GM23338 (cell line): Measurements from ENCODE around the gene ATG16L2.

Source experiments
- CREB1 ChIP-seq: fragments of 250-450 bp; sonication (Bioruptor Pico); IDR thresholded peaks from 2 replicates; pipeline ENCODE4 v1.5.0; 2020; ENCODE audit warnings: low read depth, mild to moderate bottlenecking, moderate library complexity
- CTCF ChIP-seq, 2 experiments: fragments of 200-600 bp in 1 of 2; sonication (generic) in 1 of 2; conservative IDR thresholded peaks; 2 replicates each; pipeline versions ENCODE4 v1.5.1 to v1.6.1; 2016 to 2017; ENCODE audit warnings: antibody characterized with exemption in 2 of 2, low read depth in 2 of 2, mild to moderate bottlenecking in 2 of 2, moderate library complexity in 1 of 2
- ETS1 ChIP-seq: IDR thresholded peaks from 2 replicates; pipeline ENCODE4 v1.6.1; 2016; ENCODE audit warnings: antibody characterized with exemption
- EZH2 ChIP-seq: fragments of 200-600 bp; sonication (generic); IDR thresholded peaks from one replicate; pipeline ENCODE4 v1.8.0; 2017; ENCODE audit warnings: antibody characterized with exemption, mild to moderate bottlenecking, low read depth; ENCODE audit not compliant: unreplicated experiment
- EZH2phosphoT487 ChIP-seq: fragments of 200-600 bp; sonication (generic); IDR thresholded peaks from one replicate; pipeline ENCODE4 v1.8.1; 2018; ENCODE audit warnings: antibody characterized with exemption; ENCODE audit not compliant: unreplicated experiment
- NANOG ChIP-seq: IDR thresholded peaks from 2 replicates; pipeline ENCODE4 v1.6.1; 2016; ENCODE audit warnings: antibody characterized with exemption, borderline replicate concordance
- POLR2AphosphoS5 ChIP-seq: IDR thresholded peaks from 2 replicates; pipeline ENCODE4 v1.6.1; 2016; ENCODE audit warnings: antibody characterized with exemption, low read depth
- REST ChIP-seq: IDR thresholded peaks from one replicate; pipeline ENCODE4 v1.6.1; 2018; ENCODE audit warnings: antibody characterized with exemption; ENCODE audit not compliant: unreplicated experiment
- STAT1 ChIP-seq: IDR thresholded peaks from one replicate; pipeline ENCODE4 v1.6.1; 2016; ENCODE audit warnings: antibody characterized with exemption; ENCODE audit not compliant: unreplicated experiment
- ZNF114 ChIP-seq: fragments of 250-450 bp; sonication (Bioruptor Pico); IDR thresholded peaks from 2 replicates; pipeline ENCODE4 v1.5.0; 2020; ENCODE audit warnings: mild to moderate bottlenecking, moderate library complexity
- ZNF462 ChIP-seq: fragments of 250-450 bp; sonication (Bioruptor Pico); IDR thresholded peaks from 2 replicates; pipeline ENCODE4 v1.5.0; 2020; ENCODE audit warnings: mild to moderate bottlenecking, moderate library complexity

- TF ChIP-seq ZNF462 (CRISPR knock-in tag): no peak
- TF ChIP-seq CTCF (conservative IDR thresholded peaks at IDR 0.05; ENCODE audit: low read depth in 2 of 2): no peak
- no peak for TF ChIP-seq STAT1
- no peak for TF ChIP-seq EZH2phosphoT487
- TF ChIP-seq ETS1: no peak
- no peak for TF ChIP-seq REST
- TF ChIP-seq EZH2: no peak
- TF ChIP-seq ZNF114: no peak
- TF ChIP-seq NANOG: no peak
- no peak for TF ChIP-seq POLR2AphosphoS5
- no peak for TF ChIP-seq CREB1 (CRISPR knock-in tag)
These were observed 2.3 kb downstream of the ATG16L2 start for GRCh38 chr11:72816404-72816990.
